Stimulated activated CD8-positive, alpha-beta memory T cell treated with anti-CD3 and anti-CD28 coated beads, Interleukin-4, amount 100 ng/mL, for 48 hours (primary cell): Measurements from ENCODE around the gene SLC7A6OS.
A peak's percentile ranks its signal among the peaks of the same experiment; 100 is the strongest.

ENCODE experiments used
- DNase-seq: peaks from one replicate; pipeline ENCODE4 v3.0.0-alpha.2; 2020

Gene SLC7A6OS

GRCh38 chr16:68310774-68311511, at the start of gene SLC7A6OS, which contains the start of gene PRMT7:
TSS of gene SLC7A6OS (minus strand) at chr16:68310946. CDS start at chr16:68310926, 20 bp downstream.
TSS of gene PRMT7 (plus strand) at chr16:68311019. CDS start at chr16:68315980, 4,961 bp downstream.
- DNase-seq, result peak; percentile 93

- DNase-seq, result no peak
These were observed 48.8 kb upstream of the SLC7A6OS start for GRCh38 chr16:68359398-68360191.

GRCh38 chr16:68358951-68359350, 48.2 kb upstream of the SLC7A6OS start:
- no peak for DNase-seq

- no peak for DNase-seq
These were observed 47.2 kb upstream of the SLC7A6OS start for GRCh38 chr16:68357923-68358322.

GRCh38 chr16:68357521-68357922, 46.8 kb upstream of the SLC7A6OS start:
- no peak for DNase-seq

GRCh38 chr16:68356919-68357286, 46.2 kb upstream of the SLC7A6OS start:
- DNase-seq, result no peak

GRCh38 chr16:68356249-68356918, 45.6 kb upstream of the SLC7A6OS start:
- peak; percentile 78 for DNase-seq

GRCh38 chr16:68355447-68356248, 44.9 kb upstream of the SLC7A6OS start:
- no peak for DNase-seq

GRCh38 chr16:68354816-68355215, 44.1 kb upstream of the SLC7A6OS start:
- no peak for DNase-seq

GRCh38 chr16:68353366-68353765, 42.6 kb upstream of the SLC7A6OS start:
- DNase-seq, result no peak

GRCh38 chr16:68351991-68352431, 41.3 kb upstream of the SLC7A6OS start:
- no peak for DNase-seq

- no peak for DNase-seq
These were observed 40.7 kb upstream of the SLC7A6OS start for GRCh38 chr16:68351463-68351862.

GRCh38 chr16:68350813-68351350, 40.1 kb upstream of the SLC7A6OS start:
- DNase-seq, result no peak

- no peak for DNase-seq
These were observed 39.2 kb upstream of the SLC7A6OS start for GRCh38 chr16:68349838-68350410.

- no peak for DNase-seq
These were observed 38.1 kb upstream of the SLC7A6OS start for GRCh38 chr16:68348639-68349445.

GRCh38 chr16:68347605-68348004, 36.9 kb upstream of the SLC7A6OS start:
- no peak for DNase-seq

GRCh38 chr16:68346892-68347480, 36.2 kb upstream of the SLC7A6OS start:
- DNase-seq, result no peak

GRCh38 chr16:68345958-68346635, 35.4 kb upstream of the SLC7A6OS start:
- DNase-seq, result no peak

GRCh38 chr16:68345351-68345810, 34.6 kb upstream of the SLC7A6OS start:
- DNase-seq, result peak; percentile 42

- no peak for DNase-seq
These were observed 33.5 kb upstream of the SLC7A6OS start for GRCh38 chr16:68344252-68344651.
